Immature natural killer cell (primary cell): ENCODE results near the gene RAB36. TPM values are rescaled to one million over a fixed set of nuclear protein-coding genes. Genes with fewer than 3 reads are reported as not detected.

Experiments
- DNase-seq, 3 donors: peaks; one replicate each; pipeline ENCODE4 v3.0.0; 2022; ENCODE audit warnings: mixed read lengths in 1 of 3
- H3K27ac Mint-ChIP-seq, 6 donors: one replicate each; pipeline ENCODE4 v1.8.0; 2020; ENCODE audit warnings: mixed read lengths in 6 of 6, mild to moderate bottlenecking in 5 of 6, inconsistent platforms in 4 of 6, moderate library complexity in 3 of 6
- H3K27me3 Mint-ChIP-seq, 3 donors: one replicate each; pipeline ENCODE4 v1.8.0; 2020 to 2021; ENCODE audit warnings: low read depth in 3 of 3, mild to moderate bottlenecking in 3 of 3, mixed read lengths in 3 of 3, moderate library complexity in 3 of 3, inconsistent platforms in 1 of 3
- H3K36me3 Mint-ChIP-seq, 3 donors: one replicate each; pipeline ENCODE4 v1.8.0; 2020; ENCODE audit warnings: mixed read lengths in 3 of 3, inconsistent platforms in 2 of 3, mild to moderate bottlenecking in 2 of 3
- H3K4me1 Mint-ChIP-seq, 2 donors: one replicate each; pipeline ENCODE4 v1.8.0; 2020; ENCODE audit warnings: inconsistent platforms in 2 of 2, mild to moderate bottlenecking in 2 of 2, mixed read lengths in 2 of 2, moderate library complexity in 1 of 2
- H3K4me3 Mint-ChIP-seq, 5 donors: one replicate each; pipeline ENCODE4 v1.8.0; 2020; ENCODE audit warnings: mild to moderate bottlenecking in 5 of 5, mixed read lengths in 5 of 5, inconsistent platforms in 3 of 5, moderate library complexity in 3 of 5
- H3K9me3 Mint-ChIP-seq, 6 donors: one replicate each; pipeline ENCODE4 v1.8.0; 2020; ENCODE audit warnings: mild to moderate bottlenecking in 6 of 6, mixed read lengths in 6 of 6, inconsistent platforms in 4 of 6, moderate library complexity in 3 of 6
- polyA plus RNA-seq, 3 donors: library from polyadenylated mRNA; unstranded; fragments of 300-500 nt; fragmentation: Illumina TruSeq; gene quantifications; one replicate each; pipeline ENCODE4 v1.2.3, GENCODE V29; 2021

The RAB36 gene
- polyA plus RNA-seq, result 1 to 10 TPM in 2 of 3 donors, not detected in 1; 1.8 to 3.7 TPM

- H3K4me3 Mint-ChIP-seq, result peak within 1 kb of the TSS; percentile 83 to 89 (median 88)
- H3K36me3 Mint-ChIP-seq, result peaks cover 0 to 4% (median 0%) of the 10 kb centered on the region in 3 donors
Observed at GRCh38 chr22:23144932-23145877, at the start of gene RAB36. TSS of gene RAB36 (plus strand) at chr22:23145477. CDS start at chr22:23146617, 1,140 bp downstream.

GRCh38 chr22:23095733-23096342, 49.4 kb upstream of the RAB36 start:
- no peaks in the 10 kb centered on the region for H3K36me3 Mint-ChIP-seq
- H3K4me1 Mint-ChIP-seq, result no peaks in the 10 kb centered on the region
- no peak overlapping the region for H3K4me3 Mint-ChIP-seq
- H3K27me3 Mint-ChIP-seq, result peaks cover 0 to 1% (median 0%) of the 10 kb centered on the region in 3 donors
- no peaks in the 10 kb centered on the region for H3K9me3 Mint-ChIP-seq
- H3K27ac Mint-ChIP-seq, result no peak overlapping the region
- DNase-seq, result no peak

More at GRCh38 chr22:23144932-23145877, at the start of gene RAB36:
- DNase-seq, result peak; percentile 93 to 94 (median 94)
- peaks cover 54 to 72% of the 10 kb centered on the region in 2 donors for H3K4me1 Mint-ChIP-seq
- no peaks in the 10 kb centered on the region for H3K9me3 Mint-ChIP-seq
- H3K27me3 Mint-ChIP-seq, result peaks cover 13 to 36% (median 32%) of the 10 kb centered on the region in 3 donors
- peak within 1 kb of the TSS; percentile 83 to 99 (median 96) for H3K27ac Mint-ChIP-seq

- Mint-ChIP-seq H3K27ac (peak overlapping the region in 1 of 6 donors; percentile 17), H3K36me3 (no peaks in the 10 kb centered on the region), H3K4me1 (no peaks in the 10 kb centered on the region), H3K27me3 (peaks cover 0 to 1% (median 0%) of the 10 kb centered on the region in 3 donors), H3K4me3 (no peak overlapping the region), H3K9me3 (no peaks in the 10 kb centered on the region)
- no peak for DNase-seq
Observed at GRCh38 chr22:23097412-23098229, 47.7 kb upstream of the RAB36 start.

- no peaks in the 10 kb centered on the region for H3K4me1 Mint-ChIP-seq
Observed at GRCh38 chr22:23098230-23098705, 47.0 kb upstream of the RAB36 start.

GRCh38 chr22:23098718-23099530, 46.4 kb upstream of the RAB36 start:
- Mint-ChIP-seq H3K9me3 (no peaks in the 10 kb centered on the region), H3K27ac (no peak overlapping the region), H3K4me1 (no peaks in the 10 kb centered on the region), H3K27me3 (peaks cover 0 to under 1% (median 0%) of the 10 kb centered on the region in 3 donors), H3K4me3 (no peak overlapping the region), H3K36me3 (no peaks in the 10 kb centered on the region)
- no peak for DNase-seq

More at GRCh38 chr22:23098230-23098705, 47.0 kb upstream of the RAB36 start:
- H3K27ac Mint-ChIP-seq, result peak overlapping the region in 1 of 6 donors; percentile 17
- no peaks in the 10 kb centered on the region for H3K36me3 Mint-ChIP-seq
- no peaks in the 10 kb centered on the region for H3K9me3 Mint-ChIP-seq
- H3K27me3 Mint-ChIP-seq, result peaks cover 0 to 1% (median 0%) of the 10 kb centered on the region in 3 donors
- no peak overlapping the region for H3K4me3 Mint-ChIP-seq
- no peak for DNase-seq

GRCh38 chr22:23099531-23099804, 45.8 kb upstream of the RAB36 start:
- H3K27ac Mint-ChIP-seq, result no peak overlapping the region
- no peaks in the 10 kb centered on the region for H3K36me3 Mint-ChIP-seq
- H3K4me1 Mint-ChIP-seq, result no peaks in the 10 kb centered on the region
- no peak for DNase-seq
- no peaks in the 10 kb centered on the region for H3K9me3 Mint-ChIP-seq
- no peak overlapping the region for H3K4me3 Mint-ChIP-seq
- no peaks in the 10 kb centered on the region for H3K27me3 Mint-ChIP-seq

- no peaks in the 10 kb centered on the region for H3K9me3 Mint-ChIP-seq
- H3K4me1 Mint-ChIP-seq, result no peaks in the 10 kb centered on the region
- DNase-seq, result no peak
- no peak overlapping the region for H3K4me3 Mint-ChIP-seq
- H3K36me3 Mint-ChIP-seq, result no peaks in the 10 kb centered on the region
- H3K27me3 Mint-ChIP-seq, result peaks cover 0 to under 1% (median 0%) of the 10 kb centered on the region in 3 donors
- no peak overlapping the region for H3K27ac Mint-ChIP-seq
Observed at GRCh38 chr22:23100124-23100801, 45.0 kb upstream of the RAB36 start.

GRCh38 chr22:23101524-23101923, 43.8 kb upstream of the RAB36 start:
- Mint-ChIP-seq H3K4me1 (no peaks in the 10 kb centered on the region), H3K9me3 (no peaks in the 10 kb centered on the region)
- no peak for DNase-seq

GRCh38 chr22:23102002-23102655, 43.1 kb upstream of the RAB36 start:
- Mint-ChIP-seq H3K4me3 (no peak overlapping the region), H3K9me3 (no peaks in the 10 kb centered on the region), H3K27me3 (peaks cover 0 to 1% (median 0%) of the 10 kb centered on the region in 3 donors), H3K4me1 (no peaks in the 10 kb centered on the region), H3K27ac (no peak overlapping the region), H3K36me3 (no peaks in the 10 kb centered on the region)
- no peak for DNase-seq

More at GRCh38 chr22:23101524-23101923, 43.8 kb upstream of the RAB36 start:
- Mint-ChIP-seq H3K36me3 (no peaks in the 10 kb centered on the region), H3K27ac (peak overlapping the region in 1 of 6 donors; percentile 61), H3K4me3 (no peak overlapping the region), H3K27me3 (peaks cover 0 to 1% (median 0%) of the 10 kb centered on the region in 3 donors)

GRCh38 chr22:23102776-23103175, 42.5 kb upstream of the RAB36 start:
- H3K9me3 Mint-ChIP-seq, result no peaks in the 10 kb centered on the region
- no peaks in the 10 kb centered on the region for H3K4me1 Mint-ChIP-seq
- H3K4me3 Mint-ChIP-seq, result no peak overlapping the region
- no peaks in the 10 kb centered on the region for H3K36me3 Mint-ChIP-seq
- DNase-seq, result no peak
- no peak overlapping the region for H3K27ac Mint-ChIP-seq
- peaks cover 0 to 1% (median 0%) of the 10 kb centered on the region in 3 donors for H3K27me3 Mint-ChIP-seq

GRCh38 chr22:23103199-23103954, 41.9 kb upstream of the RAB36 start:
- Mint-ChIP-seq H3K9me3 (no peaks in the 10 kb centered on the region), H3K27ac (no peak overlapping the region), H3K4me3 (no peak overlapping the region), H3K27me3 (peaks cover 0 to 1% (median 0%) of the 10 kb centered on the region in 3 donors), H3K36me3 (no peaks in the 10 kb centered on the region), H3K4me1 (no peaks in the 10 kb centered on the region)
- DNase-seq, result no peak
